GM13976 (cell line): ENCODE measurements around the gene AQP12B.
A peak's percentile ranks its signal among the peaks of the same experiment; 100 is the strongest.
"Not testable (repeated sequence)": the region's sequence is repeated elsewhere in the genome, so short reads cannot be mapped to it uniquely, and the experiment has no call there.

Experiments
- DNase-seq: peaks from one replicate; pipeline ENCODE4 v3.0.0; 2012; ENCODE audit warnings: low spot score
- CTCF ChIP-seq: IDR thresholded peaks from 2 replicates; pipeline ENCODE4 v1.5.1; 2012; ENCODE audit warnings: borderline replicate concordance, mild to moderate bottlenecking; ENCODE audit not compliant: insufficient read depth; ENCODE audit errors: extremely low read depth, missing control alignments, control extremely low read depth
- in situ Hi-C: fragments of 300-500 bp; cut with MboI; formaldehyde crosslinking; loops from one replicate; pipeline ENCODE4 v1.12.0; 2022; ENCODE audit warnings: low sequenced_read_pairs, mixed read lengths, inconsistent platforms; ENCODE audit not compliant: unreplicated experiment

The AQP12B gene

GRCh38 chr2:240689975-240690374 lies 7.3 kb upstream of the AQP12B start:
- no peak for TF ChIP-seq CTCF
- no peak for DNase-seq
- in situ Hi-C loops = no loop called here

DNA sequence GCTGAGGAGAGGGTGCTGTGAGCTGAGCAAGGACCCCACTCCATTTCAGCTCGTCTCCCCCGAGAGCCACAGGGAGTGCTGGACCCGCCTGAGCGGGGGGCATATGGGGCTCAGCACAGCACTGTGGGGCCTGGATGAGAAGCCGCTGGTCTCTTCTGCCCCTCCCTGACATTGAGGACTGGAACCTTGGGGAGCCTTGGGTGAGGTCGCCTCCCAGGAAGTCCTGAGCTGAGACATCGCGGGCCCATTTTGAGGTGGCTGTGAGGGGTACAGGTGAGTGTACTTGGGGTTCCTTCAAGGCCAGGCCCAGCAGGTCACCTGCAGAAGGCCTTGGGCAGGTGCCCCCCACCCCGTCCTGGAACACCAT lies 5.9 kb upstream of the AQP12B start:
- in situ Hi-C loops = no loop called here
- peak; percentile 38 for DNase-seq
- no peak for TF ChIP-seq CTCF

GRCh38 chr2:240687741-240688552 lies 5.3 kb upstream of the AQP12B start:
- DNase-seq = peak; percentile 41
- no peak for TF ChIP-seq CTCF
- in situ Hi-C loops = no loop called here

GRCh38 chr2:240687045-240687740 lies 4.5 kb upstream of the AQP12B start:
- DNase-seq = no peak
- in situ Hi-C loops = no loop called here
- no peak for TF ChIP-seq CTCF

GRCh38 chr2:240686460-240686859 lies 3.8 kb upstream of the AQP12B start:
- DNase-seq = peak; percentile 40
- in situ Hi-C loops = no loop called here
- TF ChIP-seq CTCF = no peak

- TF ChIP-seq CTCF = no peak
- DNase-seq = no peak
- in situ Hi-C loops = no loop called here
Measured at GRCh38 chr2:240685771-240686371, 3.2 kb upstream of the AQP12B start.

GRCh38 chr2:240683980-240684728 lies 1.5 kb upstream of the AQP12B start:
- in situ Hi-C loops, DNase-seq: not testable (repeated sequence)

- in situ Hi-C loops, DNase-seq: not testable (repeated sequence)
Measured at GRCh38 chr2:240683329-240683979, 769 bp upstream of the AQP12B start.

GRCh38 chr2:240680185-240680584 lies 2.5 kb downstream of the AQP12B start:
- DNase-seq, in situ Hi-C loops: not testable (repeated sequence)
